Fibroblast of the aortic adventitia (primary cell): ENCODE results near the gene PDS5B. TPM values are rescaled to one million over a fixed set of nuclear protein-coding genes. Genes with fewer than 3 reads are reported as not detected.

Experiments
- DNase-seq: peaks from one replicate; pipeline ENCODE4 v3.0.0-alpha.2; 2010; ENCODE audit warnings: low read depth
- H3K4me3 ChIP-seq: 2 replicates; pipeline ENCODE4 v1.5.1; 2011; ENCODE audit warnings: low read depth, mild to moderate bottlenecking, control low read depth, low read length, moderate library complexity
- total RNA-seq: library from RNA; depleted of rRNA; stranded (reverse); fragments of >200 nt; gene quantifications from 2 replicates; pipeline ENCODE4 v1.2.3, GENCODE V29; 2012; ENCODE audit warnings: low replicate concordance
- TF ChIP-seq, protein P1 (sequence below): IDR thresholded peaks from 2 replicates; pipeline ENCODE4 v1.5.1; 2011; ENCODE audit warnings: mild to moderate bottlenecking, low read length, control low read depth, inconsistent platforms; ENCODE audit not compliant: insufficient read depth

PDS5B gene, protein sequence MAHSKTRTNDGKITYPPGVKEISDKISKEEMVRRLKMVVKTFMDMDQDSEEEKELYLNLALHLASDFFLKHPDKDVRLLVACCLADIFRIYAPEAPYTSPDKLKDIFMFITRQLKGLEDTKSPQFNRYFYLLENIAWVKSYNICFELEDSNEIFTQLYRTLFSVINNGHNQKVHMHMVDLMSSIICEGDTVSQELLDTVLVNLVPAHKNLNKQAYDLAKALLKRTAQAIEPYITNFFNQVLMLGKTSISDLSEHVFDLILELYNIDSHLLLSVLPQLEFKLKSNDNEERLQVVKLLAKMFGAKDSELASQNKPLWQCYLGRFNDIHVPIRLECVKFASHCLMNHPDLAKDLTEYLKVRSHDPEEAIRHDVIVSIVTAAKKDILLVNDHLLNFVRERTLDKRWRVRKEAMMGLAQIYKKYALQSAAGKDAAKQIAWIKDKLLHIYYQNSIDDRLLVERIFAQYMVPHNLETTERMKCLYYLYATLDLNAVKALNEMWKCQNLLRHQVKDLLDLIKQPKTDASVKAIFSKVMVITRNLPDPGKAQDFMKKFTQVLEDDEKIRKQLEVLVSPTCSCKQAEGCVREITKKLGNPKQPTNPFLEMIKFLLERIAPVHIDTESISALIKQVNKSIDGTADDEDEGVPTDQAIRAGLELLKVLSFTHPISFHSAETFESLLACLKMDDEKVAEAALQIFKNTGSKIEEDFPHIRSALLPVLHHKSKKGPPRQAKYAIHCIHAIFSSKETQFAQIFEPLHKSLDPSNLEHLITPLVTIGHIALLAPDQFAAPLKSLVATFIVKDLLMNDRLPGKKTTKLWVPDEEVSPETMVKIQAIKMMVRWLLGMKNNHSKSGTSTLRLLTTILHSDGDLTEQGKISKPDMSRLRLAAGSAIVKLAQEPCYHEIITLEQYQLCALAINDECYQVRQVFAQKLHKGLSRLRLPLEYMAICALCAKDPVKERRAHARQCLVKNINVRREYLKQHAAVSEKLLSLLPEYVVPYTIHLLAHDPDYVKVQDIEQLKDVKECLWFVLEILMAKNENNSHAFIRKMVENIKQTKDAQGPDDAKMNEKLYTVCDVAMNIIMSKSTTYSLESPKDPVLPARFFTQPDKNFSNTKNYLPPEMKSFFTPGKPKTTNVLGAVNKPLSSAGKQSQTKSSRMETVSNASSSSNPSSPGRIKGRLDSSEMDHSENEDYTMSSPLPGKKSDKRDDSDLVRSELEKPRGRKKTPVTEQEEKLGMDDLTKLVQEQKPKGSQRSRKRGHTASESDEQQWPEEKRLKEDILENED (N-terminal part only)
- total RNA-seq: 19.3 and 46.5 TPM in 2 replicates

DNA sequence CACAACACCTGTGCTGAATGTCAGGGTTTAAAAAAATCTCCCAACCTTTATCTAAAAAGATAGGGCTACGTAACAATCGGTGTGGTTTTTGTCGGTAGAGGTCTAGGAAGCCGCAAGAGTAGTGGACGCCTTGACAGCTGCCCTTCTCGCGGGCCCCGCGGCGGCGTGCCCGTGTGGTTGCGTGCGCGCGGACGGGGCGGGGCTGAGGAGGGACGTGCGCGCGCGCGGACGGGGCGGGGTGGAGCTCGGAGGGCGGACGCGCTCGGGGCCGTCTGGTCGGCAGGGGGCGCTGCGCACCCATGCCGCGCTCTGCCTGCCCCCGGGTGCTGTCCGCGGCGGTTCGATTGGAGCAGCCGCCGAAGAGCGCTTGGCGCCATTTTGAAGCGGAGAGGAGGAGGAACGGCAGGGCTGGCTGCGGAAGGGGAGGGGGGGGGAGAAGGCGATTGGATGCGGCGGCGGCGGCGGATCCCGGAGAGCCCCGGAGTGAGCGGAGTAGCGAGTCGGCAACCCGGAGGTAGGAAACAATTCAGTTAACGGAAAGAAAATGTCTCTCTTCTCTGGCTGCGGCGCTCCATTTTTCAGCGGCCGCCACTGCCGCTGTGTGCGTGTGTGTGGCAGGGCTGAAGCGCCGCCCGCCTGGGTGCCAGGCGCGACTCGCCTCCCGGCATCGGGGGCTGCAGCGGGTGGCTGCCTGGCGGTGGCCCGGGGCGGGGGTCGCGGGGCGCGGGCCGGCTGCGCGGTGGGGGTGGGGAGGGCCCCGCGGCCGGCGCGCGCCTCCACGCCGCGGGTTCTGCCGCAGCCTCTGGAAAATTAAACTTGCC lies at the start of gene PDS5B:
Gene PDS5B (plus strand): TSS at position 373 of the 821 bp plus-strand sequence. CDS start 62,321 bp downstream, outside the sequence.
- H3K4me3 ChIP-seq: peak within 1 kb of the TSS; percentile 81
- DNase-seq: peak; percentile 91
- TF ChIP-seq, protein P1, sequence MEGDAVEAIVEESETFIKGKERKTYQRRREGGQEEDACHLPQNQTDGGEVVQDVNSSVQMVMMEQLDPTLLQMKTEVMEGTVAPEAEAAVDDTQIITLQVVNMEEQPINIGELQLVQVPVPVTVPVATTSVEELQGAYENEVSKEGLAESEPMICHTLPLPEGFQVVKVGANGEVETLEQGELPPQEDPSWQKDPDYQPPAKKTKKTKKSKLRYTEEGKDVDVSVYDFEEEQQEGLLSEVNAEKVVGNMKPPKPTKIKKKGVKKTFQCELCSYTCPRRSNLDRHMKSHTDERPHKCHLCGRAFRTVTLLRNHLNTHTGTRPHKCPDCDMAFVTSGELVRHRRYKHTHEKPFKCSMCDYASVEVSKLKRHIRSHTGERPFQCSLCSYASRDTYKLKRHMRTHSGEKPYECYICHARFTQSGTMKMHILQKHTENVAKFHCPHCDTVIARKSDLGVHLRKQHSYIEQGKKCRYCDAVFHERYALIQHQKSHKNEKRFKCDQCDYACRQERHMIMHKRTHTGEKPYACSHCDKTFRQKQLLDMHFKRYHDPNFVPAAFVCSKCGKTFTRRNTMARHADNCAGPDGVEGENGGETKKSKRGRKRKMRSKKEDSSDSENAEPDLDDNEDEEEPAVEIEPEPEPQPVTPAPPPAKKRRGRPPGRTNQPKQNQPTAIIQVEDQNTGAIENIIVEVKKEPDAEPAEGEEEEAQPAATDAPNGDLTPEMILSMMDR: peak; percentile 60

DNA sequence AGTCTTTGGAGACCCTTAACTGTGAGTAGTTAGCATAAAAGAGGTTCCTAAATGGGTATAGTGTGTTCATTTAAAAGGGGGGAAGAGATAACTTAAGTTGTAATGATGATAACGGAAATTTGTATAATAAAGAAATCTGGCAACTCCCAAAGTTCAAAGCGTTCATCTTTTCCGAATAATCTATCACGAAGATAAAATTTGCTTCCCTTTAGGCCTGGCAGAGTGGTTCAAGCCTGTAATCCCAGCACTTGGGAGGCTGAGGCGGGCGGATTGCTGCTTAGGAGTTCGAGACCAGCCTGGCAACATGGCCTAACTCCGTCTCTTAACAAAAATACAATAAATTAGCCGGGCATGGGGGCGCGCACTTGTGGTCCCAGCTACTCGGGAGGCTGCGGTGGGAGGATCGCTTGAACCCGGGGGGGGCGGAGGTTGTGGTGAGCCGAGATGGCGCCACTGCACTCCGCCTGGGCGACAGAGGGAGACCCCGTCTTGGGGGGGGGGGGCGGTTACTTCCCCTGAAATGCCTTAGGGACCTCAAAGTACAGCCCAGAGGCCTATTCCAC lies 48.6 kb upstream of the PDS5B start:
- H3K4me3 ChIP-seq: peak overlapping the region; percentile 82
- TF ChIP-seq, protein P1: no peak
- DNase-seq: peak; percentile 26

DNA sequence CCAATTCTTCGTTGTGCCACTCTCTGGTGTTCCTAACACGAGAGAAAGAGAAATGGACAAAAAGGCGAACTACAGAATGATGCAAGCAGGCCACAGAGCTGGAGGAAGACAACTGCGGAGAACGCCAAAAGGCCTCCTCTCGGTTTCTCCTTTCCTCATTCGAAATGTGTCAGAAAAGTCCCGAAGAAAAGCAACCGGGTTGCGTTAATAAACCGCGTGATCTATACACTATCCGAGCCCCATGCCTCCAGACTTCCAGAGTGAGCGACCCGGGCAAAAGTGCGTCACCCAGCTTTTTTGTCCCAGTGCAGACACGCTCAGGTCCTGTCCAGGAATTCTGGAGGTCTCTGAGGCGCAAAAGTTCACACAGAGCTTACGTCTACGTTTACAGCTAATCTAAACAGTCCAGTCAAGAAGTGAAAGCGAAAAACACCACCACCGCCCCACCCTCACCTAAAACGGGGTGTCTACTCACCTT lies 48.1 kb upstream of the PDS5B start:
- no peak for DNase-seq
- peak overlapping the region; percentile 82 for H3K4me3 ChIP-seq
- TF ChIP-seq, protein P1: no peak

DNA sequence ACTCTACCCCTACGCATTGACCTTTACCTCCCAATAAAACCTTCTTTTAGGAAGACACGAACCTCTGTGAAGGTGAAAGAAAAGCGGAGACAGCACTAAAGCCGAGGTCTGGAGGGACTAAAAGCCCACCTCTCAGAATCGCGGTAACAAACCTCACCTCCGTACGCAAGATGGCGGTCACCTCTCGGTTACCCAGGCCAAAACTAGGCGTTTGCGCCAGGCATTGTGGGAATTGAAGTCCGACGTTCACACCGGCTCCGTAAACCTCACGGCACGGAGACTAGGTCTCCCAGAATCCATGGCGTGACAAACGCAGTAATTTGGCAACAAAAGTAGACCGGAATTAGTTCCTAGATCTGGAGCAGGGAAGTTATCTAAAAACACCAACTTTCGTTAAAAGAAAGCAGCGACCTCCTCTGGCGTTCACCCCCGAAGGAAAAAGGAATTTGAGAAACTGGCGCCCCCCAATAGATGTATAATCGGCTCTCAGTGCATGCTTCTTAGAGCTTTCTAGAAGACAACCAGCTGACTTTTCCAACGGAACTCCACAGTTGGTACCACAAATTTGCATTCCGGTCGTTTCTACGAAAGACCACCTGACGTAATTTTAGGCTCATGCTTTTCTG lies 47.5 kb upstream of the PDS5B start, which contains the start of gene N4BP2L2:
Gene N4BP2L2 (minus strand): TSS at position 175 of the 626 bp plus-strand sequence. CDS start 1,768 bp downstream, outside the sequence.
- TF ChIP-seq, protein P1: peak; percentile 45
- peak; percentile 99 for DNase-seq
- peak within 1 kb of the TSS; percentile 82 for H3K4me3 ChIP-seq

DNA sequence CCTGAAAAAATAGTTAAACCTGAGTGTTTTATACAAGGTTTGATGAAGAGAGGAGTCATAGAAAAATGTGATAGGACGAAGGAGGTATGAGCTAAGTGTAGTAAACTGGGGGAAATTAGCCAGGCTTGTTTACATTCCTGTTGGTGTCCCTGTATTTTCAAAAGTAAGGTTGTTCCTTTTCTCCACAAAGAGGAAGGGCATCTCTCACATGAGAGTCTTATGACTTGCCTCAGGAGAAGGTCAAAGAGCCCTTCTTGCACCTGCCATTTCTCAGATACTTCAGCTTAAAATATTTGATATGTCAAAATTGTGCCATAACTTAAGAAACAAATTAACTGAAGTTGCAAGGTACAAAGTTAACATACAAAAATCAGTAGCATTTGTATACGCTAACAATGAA lies 44.0 kb upstream of the PDS5B start:
- H3K4me3 ChIP-seq: no peak overlapping the region
- TF ChIP-seq, protein P1: no peak
- no peak for DNase-seq
